M059J (cell line): Measurements from ENCODE around the gene GPI. TPM values are rescaled to one million over a fixed set of nuclear protein-coding genes. Genes with fewer than 3 reads are reported as not detected.

Experiments used
- total RNA-seq: library from RNA; depleted of rRNA; stranded (reverse); fragments of >200 nt; shearing (Covaris generic); gene quantifications from 2 replicates; pipeline ENCODE4 v1.2.3, GENCODE V29; 2014; rRNA removed

The GPI gene
- total RNA-seq, 1 experiment from 2014 or later = 224 TPM

Other genes starting within 250 kb of the GPI start
- gene LSM14A, start 192.7 kb upstream of the GPI start, total RNA-seq = 40.4 and 51.8 TPM in 2 replicates
- gene GARRE1, start 110.6 kb upstream of the GPI start, total RNA-seq = 8.4 and 12.4 TPM in 2 replicates
- 24.4 and 24.6 TPM in 2 replicates for gene PDCD2L, start 39.2 kb downstream of the GPI start, total RNA-seq
- 138 and 188 TPM in 2 replicates for gene UBA2, start 63.2 kb downstream of the GPI start, total RNA-seq
- gene WTIP, start 116.6 kb downstream of the GPI start, total RNA-seq = 10.1 and 15.3 TPM in 2 replicates